Trophoblast cell (in vitro differentiated cells and primary cell): ENCODE results near the gene ITPR1.

Experiments used
- DNase-seq, 2 donors: peaks; one replicate each; pipeline ENCODE4 v3.0.0-alpha.2; 2016
- H2AFZ ChIP-seq: 2 replicates; pipeline ENCODE4 v1.6.1; 2013; ENCODE audit warnings: low read length, moderate library complexity, mild to moderate bottlenecking; ENCODE audit not compliant: insufficient read depth, poor library complexity
- H2AK5ac ChIP-seq: 2 replicates; pipeline ENCODE4 v1.6.1; 2013; ENCODE audit warnings: mild to moderate bottlenecking, low read length
- H2BK120ac ChIP-seq: 2 replicates; pipeline ENCODE4 v1.6.1; 2013; ENCODE audit warnings: low read length, mild to moderate bottlenecking, moderate library complexity; ENCODE audit not compliant: insufficient read depth, poor library complexity
- H2BK12ac ChIP-seq: 2 replicates; pipeline ENCODE4 v1.6.1; 2013; ENCODE audit warnings: mild to moderate bottlenecking, low read length, moderate library complexity
- H2BK5ac ChIP-seq: 2 replicates; pipeline ENCODE4 v1.6.1; 2013; ENCODE audit warnings: low read length, low read depth, moderate library complexity, mild to moderate bottlenecking; ENCODE audit not compliant: poor library complexity
- H3K14ac ChIP-seq: 2 replicates; pipeline ENCODE4 v1.6.1; 2013; ENCODE audit warnings: mild to moderate bottlenecking, low read length
- H3K18ac ChIP-seq: 2 replicates; pipeline ENCODE4 v1.6.1; 2013; ENCODE audit warnings: mild to moderate bottlenecking, low read length
- H3K23ac ChIP-seq: 2 replicates; pipeline ENCODE4 v1.6.1; 2013; ENCODE audit warnings: low read length
- H3K27ac ChIP-seq: 2 replicates; pipeline ENCODE4 v1.5.1; 2013; ENCODE audit warnings: low read depth, mild to moderate bottlenecking, inconsistent platforms, low read length, moderate library complexity
- H3K27me3 ChIP-seq: 2 replicates; pipeline ENCODE4 v1.6.1; 2013; ENCODE audit warnings: inconsistent platforms, mild to moderate bottlenecking, low read length, moderate library complexity; ENCODE audit not compliant: insufficient read depth
- H3K36me3 ChIP-seq, 2 experiments: 1 replicate in 1 of 2; 2 replicates in 1 of 2; pipeline ENCODE4 v1.6.1; 2013; ENCODE audit warnings: low read length in 2 of 2, mild to moderate bottlenecking in 2 of 2, moderate library complexity in 1 of 2; ENCODE audit not compliant: insufficient read depth in 2 of 2, control insufficient read depth in 1 of 2
- H3K4ac ChIP-seq: 2 replicates; pipeline ENCODE4 v1.6.1; 2013; ENCODE audit warnings: low read depth, mild to moderate bottlenecking, low read length, moderate library complexity
- H3K4me1 ChIP-seq, 2 experiments: 1 replicate in 1 of 2; 2 replicates in 1 of 2; pipeline ENCODE4 v1.6.1; 2013; ENCODE audit warnings: low read length in 2 of 2, mild to moderate bottlenecking in 2 of 2, moderate library complexity in 1 of 2; ENCODE audit not compliant: insufficient read depth in 2 of 2, control insufficient read depth in 1 of 2
- H3K4me2 ChIP-seq: 2 replicates; pipeline ENCODE4 v1.6.1; 2013; ENCODE audit warnings: inconsistent platforms, mild to moderate bottlenecking, low read length, moderate library complexity
- H3K4me3 ChIP-seq: 2 replicates; pipeline ENCODE4 v1.5.1; 2013; ENCODE audit warnings: mild to moderate bottlenecking, low read depth, low read length, inconsistent platforms
- H3K79me1 ChIP-seq: one replicate; pipeline ENCODE4 v1.6.1; 2013; ENCODE audit warnings: low read length
- H3K79me2 ChIP-seq: 2 replicates; pipeline ENCODE4 v1.6.1; 2013; ENCODE audit warnings: low read length, mild to moderate bottlenecking; ENCODE audit not compliant: control insufficient read depth, insufficient read depth, poor library complexity
- H3K9ac ChIP-seq: 2 replicates; pipeline ENCODE4 v1.6.1; 2013; ENCODE audit warnings: mild to moderate bottlenecking, low read length
- H3K9me3 ChIP-seq: 2 replicates; pipeline ENCODE4 v1.6.1; 2013; ENCODE audit warnings: low read depth, mild to moderate bottlenecking, control low read depth, inconsistent platforms, low read length; ENCODE audit not compliant: insufficient read depth
- H4K12ac ChIP-seq: 2 replicates; pipeline ENCODE4 v1.6.1; 2013; ENCODE audit warnings: low read depth, mild to moderate bottlenecking, low read length, moderate library complexity
- H4K8ac ChIP-seq: 2 replicates; pipeline ENCODE4 v1.6.1; 2013; ENCODE audit warnings: low read depth, mild to moderate bottlenecking, low read length, moderate library complexity
- H4K91ac ChIP-seq: one replicate; pipeline ENCODE4 v1.6.1; 2013; ENCODE audit warnings: low read depth, mild to moderate bottlenecking, low read length, moderate library complexity
- WGBS: extraction: QIAGEN DNeasy Blood & Tissue Kit; methylation state at CpG from one replicate; pipeline ENCODE4 v1.1.7; 2013; ENCODE audit warnings: missing lambda C conversion rate; ENCODE audit not compliant: insufficient read length, insufficient coverage; ENCODE audit errors: extremely low coverage; 5-methylcytosine and 5-hydroxymethylcytosine counted together

ITPR1 gene

DNA sequence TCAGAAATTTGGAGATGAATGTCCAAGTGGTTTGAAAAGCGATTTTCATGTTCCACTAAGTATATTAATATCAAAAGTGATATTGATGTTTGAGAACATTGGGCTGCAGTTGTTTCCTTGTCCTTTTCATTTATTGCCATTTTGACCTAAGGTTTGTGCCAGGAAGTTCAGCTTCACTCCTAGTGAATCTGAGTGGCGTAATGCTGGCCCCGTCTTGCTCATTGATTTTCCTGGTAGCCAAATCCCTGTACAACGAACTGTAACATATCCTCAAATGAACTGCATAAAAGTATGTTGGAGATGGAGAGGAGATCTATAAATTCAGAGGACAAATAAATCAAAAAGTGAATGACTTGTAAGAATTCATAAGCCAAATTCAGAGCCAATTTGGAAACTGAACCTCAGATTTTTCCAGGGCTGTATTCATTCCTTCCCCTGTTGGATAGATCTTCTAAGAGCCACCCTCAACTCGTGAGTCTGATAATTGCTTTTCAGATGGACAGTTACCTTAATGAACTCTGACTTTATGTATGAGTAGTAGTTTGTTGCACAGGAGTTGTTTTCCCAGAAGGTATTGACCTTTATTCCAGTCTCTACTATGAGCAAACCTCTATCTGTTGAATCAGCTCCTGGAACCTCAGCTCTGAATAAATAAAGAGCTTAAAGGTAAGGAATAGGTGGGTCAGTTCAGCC lies 72.8 kb downstream of the ITPR1 start:
- H3K14ac ChIP-seq, result no peak overlapping the region
- WGBS, result no CpG with 5 or more reads among the region's 5 CpGs
- no peak overlapping the region for H4K91ac ChIP-seq

DNA sequence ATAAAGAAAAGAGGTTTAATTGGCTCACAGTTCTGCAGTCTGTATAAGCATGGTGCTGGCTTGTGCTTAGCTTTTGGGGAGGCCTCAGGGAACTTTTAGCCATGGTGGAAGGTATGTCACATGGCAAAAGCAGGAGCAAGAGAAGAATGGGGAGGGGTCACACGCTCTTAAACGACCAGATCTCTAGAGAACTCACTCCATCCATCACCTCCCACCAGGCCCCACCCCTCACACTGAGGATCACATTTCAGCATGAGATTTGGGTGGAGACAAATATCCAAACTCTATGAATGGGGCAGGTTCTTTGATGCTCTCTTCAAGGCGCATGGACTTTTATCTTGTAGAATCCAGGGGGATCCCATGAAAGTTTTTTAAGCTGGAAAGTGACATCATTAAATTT lies 75.7 kb downstream of the ITPR1 start:
- no peak overlapping the region for H3K9ac ChIP-seq
- H3K23ac ChIP-seq, result no peak overlapping the region
- H2BK12ac ChIP-seq, result no peak overlapping the region
- H3K27me3 ChIP-seq, result no peaks in the 10 kb centered on the region
- H3K4ac ChIP-seq, result no peak overlapping the region
- no peak overlapping the region for H3K4me3 ChIP-seq
- no peak overlapping the region for H3K14ac ChIP-seq
- H3K79me1 ChIP-seq, result no peaks in the 10 kb centered on the region
- H3K18ac ChIP-seq, result no peak overlapping the region
- no peaks in the 10 kb centered on the region for H3K9me3 ChIP-seq
- no peak overlapping the region for H2AFZ ChIP-seq
- H3K36me3 ChIP-seq, result no peaks in the 10 kb centered on the region
- H3K79me2 ChIP-seq, result no peaks in the 10 kb centered on the region
- H3K27ac ChIP-seq, result no peak overlapping the region
- no peak overlapping the region for H4K91ac ChIP-seq
- no peak overlapping the region for H3K4me2 ChIP-seq
- no CpG with 5 or more reads among the region's 3 CpGs for WGBS
- no peak overlapping the region for H4K8ac ChIP-seq
- no peaks in the 10 kb centered on the region for H3K4me1 ChIP-seq
- no peak for DNase-seq
- H4K12ac ChIP-seq, result no peak overlapping the region
- no peak overlapping the region for H2AK5ac ChIP-seq
- H2BK5ac ChIP-seq, result no peak overlapping the region
- H2BK120ac ChIP-seq, result no peak overlapping the region

More for the DNA sequence above, 72.8 kb downstream of the ITPR1 start:
- H3K36me3 ChIP-seq, result no peaks in the 10 kb centered on the region
- no peak overlapping the region for H2BK5ac ChIP-seq
- no peak for DNase-seq
- H3K79me1 ChIP-seq, result no peaks in the 10 kb centered on the region
- no peak overlapping the region for H2BK12ac ChIP-seq
- no peak overlapping the region for H3K27ac ChIP-seq
- H2AK5ac ChIP-seq, result no peak overlapping the region
- no peak overlapping the region for H2BK120ac ChIP-seq
- H3K4me1 ChIP-seq, result no peaks in the 10 kb centered on the region
- H3K18ac ChIP-seq, result no peak overlapping the region
- no peak overlapping the region for H3K23ac ChIP-seq
- no peak overlapping the region for H3K4ac ChIP-seq
- no peak overlapping the region for H4K8ac ChIP-seq
- H3K27me3 ChIP-seq, result no peaks in the 10 kb centered on the region
- H3K4me3 ChIP-seq, result no peak overlapping the region
- H4K12ac ChIP-seq, result no peak overlapping the region
- H2AFZ ChIP-seq, result no peak overlapping the region
- no peaks in the 10 kb centered on the region for H3K79me2 ChIP-seq
- H3K9me3 ChIP-seq, result no peaks in the 10 kb centered on the region
- no peak overlapping the region for H3K9ac ChIP-seq
- no peak overlapping the region for H3K4me2 ChIP-seq

DNA sequence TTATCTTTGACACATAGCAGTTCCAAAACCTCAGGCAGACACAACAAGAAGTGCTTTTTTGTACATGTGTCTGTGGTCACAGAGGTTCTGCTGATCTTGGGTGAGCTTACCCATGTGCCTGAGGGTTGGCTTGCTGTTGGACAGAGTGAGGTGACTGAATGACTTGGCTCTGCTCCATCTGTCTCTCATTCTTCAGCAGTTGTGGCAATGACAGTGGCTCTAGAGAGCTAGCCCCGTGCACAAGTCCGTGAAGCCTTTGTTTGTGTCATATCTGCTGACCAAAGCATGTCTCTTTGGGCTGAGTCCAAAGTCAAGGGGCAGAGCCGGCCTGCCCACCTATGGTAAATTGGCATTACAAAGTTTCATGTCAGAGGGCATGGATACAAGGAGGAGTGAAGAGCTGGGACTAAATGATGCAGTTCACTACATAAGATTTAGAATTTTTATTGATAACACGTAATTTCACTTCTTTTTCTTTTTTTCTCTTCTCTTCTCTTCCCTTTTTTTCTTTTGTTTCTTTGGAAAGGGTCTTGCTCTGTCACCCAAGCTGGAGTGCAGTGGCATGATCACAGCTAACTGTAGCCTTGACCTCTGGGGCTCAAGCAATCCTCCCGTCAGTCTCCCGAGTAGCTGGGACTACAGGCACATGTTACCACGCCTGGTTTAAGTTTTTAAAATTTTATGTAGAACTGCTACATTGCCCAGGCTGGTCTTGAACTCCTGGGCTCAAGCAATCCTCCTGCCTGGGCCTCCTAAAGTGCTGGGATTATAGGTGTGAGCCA lies 77.9 kb downstream of the ITPR1 start:
- no peak overlapping the region for H2BK5ac ChIP-seq
- no peak overlapping the region for H3K4me3 ChIP-seq
- H2BK12ac ChIP-seq, result no peak overlapping the region
- H2AFZ ChIP-seq, result no peak overlapping the region
- H4K91ac ChIP-seq, result no peak overlapping the region
- DNase-seq, result no peak
- no peaks in the 10 kb centered on the region for H3K4me1 ChIP-seq
- no peak overlapping the region for H4K12ac ChIP-seq
- no peak overlapping the region for H3K23ac ChIP-seq
- H3K4ac ChIP-seq, result no peak overlapping the region
- no peak overlapping the region for H3K14ac ChIP-seq
- H3K9me3 ChIP-seq, result no peaks in the 10 kb centered on the region
- no peak overlapping the region for H4K8ac ChIP-seq
- H3K4me2 ChIP-seq, result no peak overlapping the region
- no peaks in the 10 kb centered on the region for H3K27me3 ChIP-seq
- H2AK5ac ChIP-seq, result no peak overlapping the region
- no peaks in the 10 kb centered on the region for H3K79me2 ChIP-seq
- WGBS, result no CpG with 5 or more reads among the region's 7 CpGs
- H3K27ac ChIP-seq, result no peak overlapping the region
- no peaks in the 10 kb centered on the region for H3K79me1 ChIP-seq
- no peaks in the 10 kb centered on the region for H3K36me3 ChIP-seq
- no peak overlapping the region for H2BK120ac ChIP-seq
- no peak overlapping the region for H3K18ac ChIP-seq
- H3K9ac ChIP-seq, result no peak overlapping the region

DNA sequence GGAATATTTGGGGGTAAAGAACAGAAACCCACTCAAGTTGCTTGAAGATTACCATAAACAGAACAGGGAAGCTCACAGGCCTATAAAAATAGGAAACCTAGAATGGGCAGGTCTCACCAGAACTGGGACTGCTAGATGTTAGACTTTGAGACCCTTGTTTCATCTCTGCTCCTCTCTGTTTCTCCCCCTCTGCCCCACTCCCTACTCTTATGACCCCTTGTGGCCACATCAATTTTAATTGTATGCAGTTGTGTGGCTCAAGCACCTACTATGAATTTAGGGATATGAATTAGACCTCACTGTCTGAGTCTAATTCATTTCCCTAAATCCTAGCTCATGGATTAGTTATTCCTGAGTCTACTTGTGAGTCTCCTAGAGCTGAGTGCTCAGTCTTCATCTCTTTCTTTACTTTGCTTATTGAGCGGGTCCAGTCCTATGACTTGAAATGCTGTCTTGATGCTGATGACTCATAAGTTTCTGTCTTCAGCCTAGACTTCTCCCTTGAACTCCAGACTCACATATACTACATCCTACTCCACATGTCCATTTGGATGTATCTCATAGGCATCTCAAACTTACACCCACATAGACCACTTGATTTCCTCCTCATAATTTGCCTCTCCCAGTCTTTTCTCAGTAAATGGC lies 78.7 kb downstream of the ITPR1 start:
- Histone ChIP-seq H3K18ac (no peak overlapping the region), H3K4me2 (no peak overlapping the region), H3K36me3 (no peaks in the 10 kb centered on the region), H4K91ac (no peak overlapping the region), H3K9ac (no peak overlapping the region), H3K27ac (no peak overlapping the region), H2AK5ac (no peak overlapping the region), H3K9me3 (no peaks in the 10 kb centered on the region), H4K8ac (no peak overlapping the region), H3K79me1 (no peaks in the 10 kb centered on the region), H2BK12ac (no peak overlapping the region), H3K23ac (no peak overlapping the region), H4K12ac (no peak overlapping the region), H3K27me3 (no peaks in the 10 kb centered on the region), H3K4me1 (no peaks in the 10 kb centered on the region), H3K79me2 (no peaks in the 10 kb centered on the region), H3K4me3 (no peak overlapping the region), H2BK5ac (no peak overlapping the region), H2BK120ac (no peak overlapping the region), H3K14ac (no peak overlapping the region), H3K4ac (no peak overlapping the region), H2AFZ (no peak overlapping the region)
- WGBS, result no CpG with 5 or more reads among the region's 1 CpG
- DNase-seq, result no peak
